Neural cell (in vitro differentiated cells): ENCODE data around the gene THAP7.

Experiments
- CTCF ChIP-seq: fragments of 450-650 bp; IDR thresholded peaks from 2 replicates; pipeline ENCODE4 v1.5.1; 2014; ENCODE audit warnings: antibody characterized with exemption, mild to moderate bottlenecking, moderate library complexity; ENCODE audit not compliant: poor library complexity, severe bottlenecking
- EP300 ChIP-seq: fragments of 450-650 bp; conservative IDR thresholded peaks from 2 replicates; pipeline ENCODE4 v1.6.1; 2014; ENCODE audit warnings: antibody characterized with exemption, mild to moderate bottlenecking, moderate library complexity; ENCODE audit not compliant: poor library complexity, severe bottlenecking
- EZH2 ChIP-seq: fragments of 200-600, 300-800 bp; shearing (Covaris generic), sonication (generic); IDR thresholded peaks from 2 replicates; pipeline ENCODE4 v1.6.1; 2014; ENCODE audit warnings: antibody characterized with exemption, low read length, borderline replicate concordance, mild to moderate bottlenecking; ENCODE audit not compliant: insufficient read depth, poor library complexity, severe bottlenecking
- POLR2AphosphoS5 ChIP-seq: IDR thresholded peaks from 2 replicates; pipeline ENCODE4 v1.6.1; 2012
- RAD21 ChIP-seq: fragments of 450-650 bp; conservative IDR thresholded peaks from 2 replicates; pipeline ENCODE4 v1.6.1; 2014; ENCODE audit warnings: antibody characterized with exemption, mild to moderate bottlenecking, moderate library complexity
- REST ChIP-seq: IDR thresholded peaks from 2 replicates; pipeline ENCODE4 v1.6.1; 2012; ENCODE audit warnings: borderline replicate concordance
- TAF1 ChIP-seq: IDR thresholded peaks from 2 replicates; pipeline ENCODE4 v1.6.1; 2012; ENCODE audit warnings: low read depth

DNA sequence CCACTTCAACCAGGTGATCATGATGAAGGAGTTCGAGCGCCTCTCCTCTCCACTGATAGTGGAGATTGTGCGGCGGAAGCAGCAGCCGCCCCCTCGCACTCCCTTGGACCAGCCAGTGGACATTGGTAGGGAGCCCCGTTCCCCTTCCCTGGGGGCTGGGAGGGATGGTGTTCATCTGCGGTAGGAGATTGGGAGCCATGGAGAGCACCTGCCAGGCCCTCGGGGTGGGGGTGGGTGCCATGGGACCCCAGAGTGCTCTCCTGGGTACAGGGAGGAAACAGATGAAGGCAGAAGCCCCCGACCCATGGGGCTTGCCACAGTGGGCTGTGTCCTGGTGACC, 7.0 kb downstream of the THAP7 start:
- TF ChIP-seq CTCF (no peak), EZH2 (no peak), REST (no peak), TAF1 (no peak), EP300 (no peak), POLR2AphosphoS5 (no peak), RAD21 (no peak)
